ENCODE measurements around the gene DUSP12. TPM values are rescaled to one million over a fixed set of nuclear protein-coding genes. Genes with fewer than 3 reads are reported as not detected.

DUSP12 gene
- total and polyA plus RNA-seq, 9 of the 15 experiments (the other 6 are each of a cell fraction or from before 2014, with no cell fraction given) = 10.4 to 81.4 (median 43.6) TPM

- TF ChIP-seq ETV6 (IDR thresholded peaks at IDR 0.05; ENCODE audit: borderline replicate concordance in 1 of 2, low read depth in 2 of 2, low read length in 1 of 2) (peak in 1 of 2 experiments; percentile 55; a peak in 1 of 4 replicates), ETV6 (CRISPR knock-in tag; IDR thresholded peaks at IDR 0.05; ENCODE audit: borderline replicate concordance) (no peak), MNT (conservative IDR thresholded peaks at IDR 0.05) (peak in 1 of 2 experiments; percentile 36; a peak in 1 of 4 replicates), ZNF232 (CRISPR knock-in tag; IDR thresholded peaks at IDR 0.05) (no peak), MYC (IDR thresholded peaks at IDR 0.05; ENCODE audit: low read depth, low read length) (peak; percentile 42; the same call in 1 of the 2 replicates), MYC (CRISPR knock-in tag; IDR thresholded peaks at IDR 0.05; ENCODE audit: borderline replicate concordance, low read depth) (no peak), ILK (tag; IDR thresholded peaks at IDR 0.05; ENCODE audit: borderline replicate concordance, low read depth) (no peak), TRIM24 (IDR thresholded peaks at IDR 0.05) (peak; percentile 53 to 72), HNRNPK (IDR thresholded peaks at IDR 0.05; ENCODE audit: low read depth, low read length, poor library complexity, severe bottlenecking) (no peak), FOS (IDR thresholded peaks at IDR 0.05; ENCODE audit: extremely low read depth, insufficient read length) (peak; percentile 71), KLF6 (CRISPR knock-in tag; IDR thresholded peaks at IDR 0.05; ENCODE audit: borderline replicate concordance) (peak; percentile 61; the same call in 1 of the 2 replicates), KLF16 (IDR thresholded peaks at IDR 0.05) (peak; percentile 31; the same call in 1 of the 2 replicates), ELK3 (CRISPR knock-in tag; IDR thresholded peaks at IDR 0.05) (no peak), PRDM10 (IDR thresholded peaks at IDR 0.05; ENCODE audit: partially characterized antibody) (no peak), IRF2 (CRISPR knock-in tag; IDR thresholded peaks at IDR 0.05) (no peak), ZBTB43 (CRISPR knock-in tag; IDR thresholded peaks at IDR 0.05) (no peak), ATF3 (IDR thresholded peaks at IDR 0.05) (peak; percentile 97), ATF3 (CRISPR knock-in tag; conservative IDR thresholded peaks at IDR 0.05) (peak; percentile 79), TEAD2 (tag; IDR thresholded peaks at IDR 0.05) (no peak)
Observed at GRCh38 chr1:161721738-161722343, 27.7 kb upstream of the DUSP12 start (continued).
